GM13977 (cell line): Measurements from ENCODE around the gene EPC2.
"Not testable (repeated sequence)": the region's sequence is repeated elsewhere in the genome, so short reads cannot be mapped to it uniquely, and the experiment has no call there.

Experiments
- DNase-seq: peaks from one replicate; pipeline ENCODE4 v3.0.0; 2012; ENCODE audit warnings: low spot score
- in situ Hi-C: fragments of 300-500 bp; cut with MboI; formaldehyde crosslinking; loops from one replicate; pipeline ENCODE4 v1.12.0; 2022; ENCODE audit warnings: low sequenced_read_pairs, low pct_unique_long_range_greater_than_20kb, mixed read lengths, inconsistent platforms; ENCODE audit not compliant: unreplicated experiment
- TF ChIP-seq, protein P1 (sequence below): IDR thresholded peaks from 2 replicates; pipeline ENCODE4 v1.5.1; 2012; ENCODE audit warnings: mild to moderate bottlenecking, control low read depth; ENCODE audit not compliant: insufficient read depth; ENCODE audit errors: extremely low read depth, missing control alignments

The EPC2 gene

DNA sequence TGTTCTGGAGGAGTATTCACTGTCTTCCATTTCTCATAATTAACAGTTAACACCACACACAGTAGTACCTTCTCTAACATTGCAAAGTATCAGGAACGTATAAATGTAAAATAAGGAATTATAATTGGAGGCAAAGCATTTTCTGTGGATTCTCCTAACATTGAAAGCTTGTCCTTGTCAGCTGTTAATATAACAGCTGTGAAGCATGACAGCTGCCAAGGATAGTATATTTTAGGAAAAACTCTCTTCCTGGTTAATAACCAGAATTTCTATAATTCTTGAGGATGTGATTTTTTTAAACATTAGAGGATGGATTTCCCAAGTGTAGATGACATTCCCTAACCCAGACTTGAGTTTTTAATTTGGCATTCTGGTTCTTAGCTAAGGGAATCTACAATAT lies 110.3 kb downstream of the EPC2 start:
- DNase-seq = no peak
- in situ Hi-C loops = no loop called here
- TF ChIP-seq, protein P1, sequence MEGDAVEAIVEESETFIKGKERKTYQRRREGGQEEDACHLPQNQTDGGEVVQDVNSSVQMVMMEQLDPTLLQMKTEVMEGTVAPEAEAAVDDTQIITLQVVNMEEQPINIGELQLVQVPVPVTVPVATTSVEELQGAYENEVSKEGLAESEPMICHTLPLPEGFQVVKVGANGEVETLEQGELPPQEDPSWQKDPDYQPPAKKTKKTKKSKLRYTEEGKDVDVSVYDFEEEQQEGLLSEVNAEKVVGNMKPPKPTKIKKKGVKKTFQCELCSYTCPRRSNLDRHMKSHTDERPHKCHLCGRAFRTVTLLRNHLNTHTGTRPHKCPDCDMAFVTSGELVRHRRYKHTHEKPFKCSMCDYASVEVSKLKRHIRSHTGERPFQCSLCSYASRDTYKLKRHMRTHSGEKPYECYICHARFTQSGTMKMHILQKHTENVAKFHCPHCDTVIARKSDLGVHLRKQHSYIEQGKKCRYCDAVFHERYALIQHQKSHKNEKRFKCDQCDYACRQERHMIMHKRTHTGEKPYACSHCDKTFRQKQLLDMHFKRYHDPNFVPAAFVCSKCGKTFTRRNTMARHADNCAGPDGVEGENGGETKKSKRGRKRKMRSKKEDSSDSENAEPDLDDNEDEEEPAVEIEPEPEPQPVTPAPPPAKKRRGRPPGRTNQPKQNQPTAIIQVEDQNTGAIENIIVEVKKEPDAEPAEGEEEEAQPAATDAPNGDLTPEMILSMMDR = no peak

DNA sequence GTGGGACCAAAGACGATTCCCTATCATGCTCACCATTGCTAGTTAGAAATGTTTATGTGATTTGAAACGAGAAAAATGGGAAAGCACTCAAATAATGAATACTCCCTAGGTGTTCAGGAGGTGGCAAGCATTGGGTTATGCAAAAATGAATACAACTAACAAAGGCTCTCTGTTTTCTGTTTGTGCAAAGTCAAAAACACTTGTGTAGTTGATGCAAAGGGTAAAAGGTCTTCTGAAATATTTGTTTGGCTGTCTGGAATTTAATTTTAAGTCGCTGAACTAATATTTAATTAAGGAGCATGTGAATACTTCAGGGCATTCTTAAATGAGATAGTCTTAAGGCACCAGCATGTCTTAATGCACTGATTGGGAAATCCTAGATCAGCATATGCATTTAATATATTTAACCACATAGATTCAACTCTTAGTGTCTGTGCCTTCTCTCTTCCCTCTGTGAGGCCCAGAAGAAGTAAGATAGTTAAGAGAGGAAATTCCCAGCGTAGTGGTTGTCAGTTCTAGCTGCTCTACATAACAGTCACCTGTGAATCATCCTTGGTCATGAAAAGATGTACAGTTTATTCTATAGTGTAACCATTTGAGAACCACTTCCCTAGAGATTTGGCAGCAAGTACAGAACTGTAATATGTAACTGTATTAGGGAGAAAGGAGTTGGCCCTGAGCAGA lies 111.9 kb downstream of the EPC2 start:
- in situ Hi-C loops = no loop called here
- DNase-seq = no peak
- TF ChIP-seq, protein P1 = no peak

- DNase-seq = no peak
Measured at GRCh38 chr2:148764815-148765214, 120.3 kb downstream of the EPC2 start.

GRCh38 chr2:148770047-148770446 lies 125.5 kb downstream of the EPC2 start:
- TF ChIP-seq, protein P1 = no peak
- no peak for DNase-seq
- in situ Hi-C loops = no loop called here

More at GRCh38 chr2:148764815-148765214, 120.3 kb downstream of the EPC2 start:
- TF ChIP-seq, protein P1 = no peak
- in situ Hi-C loops = no loop called here

- no peak for DNase-seq
- in situ Hi-C loops = no loop called here
Measured at GRCh38 chr2:148781544-148781943, 137.0 kb downstream of the EPC2 start.

DNA sequence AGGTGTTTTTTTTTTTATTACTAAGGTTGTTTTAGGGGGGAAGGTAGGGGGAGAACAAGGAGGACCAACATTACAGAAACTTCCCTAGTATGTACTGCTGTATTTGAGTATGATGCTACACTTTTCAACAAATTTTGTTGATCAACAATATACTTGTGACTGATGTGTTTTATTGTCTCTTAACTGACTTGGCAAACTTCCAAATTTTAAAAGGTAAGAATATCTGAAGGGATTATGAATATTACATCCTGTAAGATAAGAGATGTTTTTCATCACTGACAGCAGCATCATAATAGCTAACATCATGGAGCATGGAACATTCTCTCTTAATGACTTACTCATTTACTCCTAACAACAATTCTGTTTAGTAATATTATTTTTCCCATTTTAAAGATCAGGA lies 144.5 kb downstream of the EPC2 start:
- TF ChIP-seq, protein P1 = no peak
- in situ Hi-C loops = no loop called here
- DNase-seq = no peak

More at GRCh38 chr2:148781544-148781943, 137.0 kb downstream of the EPC2 start:
- TF ChIP-seq, protein P1 = no peak

GRCh38 chr2:148790172-148790571 lies 145.6 kb downstream of the EPC2 start:
- in situ Hi-C loops = not testable (repeated sequence)

More at GRCh38 chr2:148790172-148790571, 145.6 kb downstream of the EPC2 start:
- DNase-seq = not testable (repeated sequence)
